PC-3 (cell line): ENCODE data around the gene MRPL48. TPM values are rescaled to one million over a fixed set of nuclear protein-coding genes. Genes with fewer than 3 reads are reported as not detected.

ENCODE experiments used
- ATAC-seq: fragments of 200-7000 bp; cut with Tn5 transposase; 2 replicates; pipeline ENCODE4 v1.9.1; 2020; ENCODE audit warnings: mild to moderate bottlenecking, moderate library complexity
- BruUV-seq: library from RNA; stranded (reverse); fragments of 400-500 nt; replicated peaks from 2 replicates; lab custom pipeline; 2021; lab: Mats Ljungman, UMichigan
- CTCF ChIA-PET: fragments of 300-600 bp; sonication (Branson Sonifier 250); formaldehyde crosslinking; loops from one replicate; lab custom pipeline; 2022; ENCODE audit warnings: antibody characterized with exemption; lab: Charles Lee
- POLR2A ChIA-PET: fragments of 300-600 bp; sonication (Branson Sonifier 250); formaldehyde crosslinking; loops from one replicate; lab custom pipeline; 2022; ENCODE audit warnings: antibody characterized with exemption; ENCODE audit not compliant: unreplicated experiment; lab: Charles Lee
- DNase-seq: peaks from one replicate; pipeline ENCODE4 v3.0.0-alpha.2; 2015
- H2AFZ ChIP-seq: fragments of 300-600 bp; sonication (generic); 2 replicates; pipeline ENCODE4 v1.6.0; 2016; ENCODE audit warnings: antibody characterized with exemption, low read length
- H3F3A ChIP-seq: fragments of 300-600 bp; sonication (generic); one replicate; pipeline ENCODE4 v1.6.0; 2017; ENCODE audit warnings: antibody characterized with exemption, low read length, control low read depth, mild to moderate bottlenecking; ENCODE audit not compliant: unreplicated experiment
- H3K27ac ChIP-seq: fragments of 300-600 bp; sonication (generic); 2 replicates; pipeline ENCODE4 v1.5.1; 2016; ENCODE audit warnings: mild to moderate bottlenecking, low read length
- H3K27me3 ChIP-seq: fragments of 300-600 bp; sonication (generic); 2 replicates; pipeline ENCODE4 v1.6.1; 2016; ENCODE audit warnings: low read length, mixed read lengths
- H3K36me3 ChIP-seq: fragments of 300-600 bp; sonication (generic); 2 replicates; pipeline ENCODE4 v1.6.1; 2016; ENCODE audit warnings: low read depth, mixed run types, low read length, mixed read lengths
- H3K4me1 ChIP-seq: fragments of 300-600 bp; sonication (generic); 2 replicates; pipeline ENCODE4 v1.5.1; 2016; ENCODE audit warnings: low read length; ENCODE audit not compliant: insufficient read depth
- H3K4me2 ChIP-seq: fragments of 300-600 bp; sonication (generic); 2 replicates; pipeline ENCODE4 v1.6.0; 2016; ENCODE audit warnings: low read length
- H3K4me3 ChIP-seq: fragments of 300-600 bp; sonication (generic); 2 replicates; pipeline ENCODE4 v1.5.1; 2016; ENCODE audit warnings: mild to moderate bottlenecking, low read length, mixed read lengths
- H3K79me2 ChIP-seq: fragments of 300-600 bp; sonication (generic); 2 replicates; pipeline ENCODE4 v1.6.1; 2017; ENCODE audit warnings: low read length, mixed read lengths
- H3K9ac ChIP-seq: fragments of 300-600 bp; sonication (generic); 2 replicates; pipeline ENCODE4 v1.6.0; 2016; ENCODE audit warnings: mild to moderate bottlenecking, low read length
- H3K9me2 ChIP-seq: fragments of 300-600 bp; sonication (generic); replicated peaks from 2 replicates; pipeline ENCODE4 v1.6.1; 2016; ENCODE audit warnings: mixed run types, low read length, mixed read lengths
- H3K9me3 ChIP-seq: fragments of 300-600 bp; sonication (generic); 2 replicates; pipeline ENCODE4 v1.6.1; 2016; ENCODE audit warnings: low read length, mixed read lengths
- H4K20me1 ChIP-seq: fragments of 300-600 bp; sonication (generic); 2 replicates; pipeline ENCODE4 v1.6.1; 2016; ENCODE audit warnings: low read length, mixed read lengths
- EZH2 ChIP-seq: fragments of 300-600 bp; sonication (generic); IDR thresholded peaks from one replicate; pipeline ENCODE4 v1.6.1; 2017; ENCODE audit warnings: antibody characterized with exemption, mild to moderate bottlenecking, low read length; ENCODE audit not compliant: unreplicated experiment
- EZH2phosphoT487 ChIP-seq: fragments of 300-600 bp; sonication (generic); IDR thresholded peaks from 2 replicates; pipeline ENCODE4 v1.6.1; 2018; ENCODE audit warnings: mild to moderate bottlenecking, antibody characterized with exemption, low read length, borderline replicate concordance
- intact Hi-C: fragments of 100-400 bp; cut with micrococcal nuclease; formaldehyde crosslinking; loops from 2 replicates; pipeline ENCODE4 v1.9.0; 2023
- total RNA-seq: library from RNA; depleted of rRNA; stranded (reverse); fragments of >200 nt; gene quantifications from 2 replicates; pipeline ENCODE4 v1.2.3, GENCODE V29; 2014
- TF ChIP-seq, protein P1 (sequence below): fragments of 300-600 bp; sonication (generic); conservative IDR thresholded peaks from 2 replicates; pipeline ENCODE4 v1.5.1; 2017; ENCODE audit warnings: antibody characterized with exemption, low read depth, mild to moderate bottlenecking, low read length

The MRPL48 gene
- total RNA-seq, 1 experiment from 2014 or later = 80.8 TPM

DNA sequence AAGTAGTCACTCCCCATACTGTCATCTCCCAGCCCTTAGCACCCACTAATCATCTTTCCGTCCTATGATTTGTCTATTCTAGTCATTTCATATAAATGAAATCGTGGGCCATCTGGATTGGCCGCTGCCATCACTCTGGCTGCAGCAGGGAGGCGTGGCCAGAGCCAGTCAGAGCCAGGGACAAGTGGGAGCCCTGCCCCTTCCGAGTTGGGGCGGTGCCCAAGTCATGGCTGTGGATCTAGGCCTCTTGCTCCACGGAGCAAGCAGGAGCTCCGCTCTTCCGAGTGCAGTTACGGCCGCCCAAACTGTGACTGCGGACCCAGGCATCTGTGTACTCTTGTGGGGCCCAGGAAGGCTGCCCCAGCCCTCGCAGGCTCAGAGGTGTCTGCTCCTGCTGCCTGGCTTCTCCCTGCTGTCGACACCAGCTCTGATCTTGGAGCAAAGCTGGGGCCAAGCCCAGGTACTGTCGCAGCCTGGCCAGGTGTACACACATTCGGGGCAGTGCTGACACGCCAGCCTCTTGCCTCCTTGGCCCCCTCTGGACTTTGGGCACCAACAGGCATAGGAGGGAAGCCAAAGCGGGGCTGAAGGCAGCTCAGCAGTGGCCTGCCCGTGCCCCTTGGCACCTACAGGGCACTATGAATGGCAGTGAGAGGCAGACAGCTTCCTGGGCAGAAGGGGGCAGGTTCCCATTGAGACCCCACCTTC lies 8.4 kb downstream of the MRPL48 start:
- no peaks in the 10 kb centered on the region for H3K9me2 ChIP-seq
- peaks cover 7% of the 10 kb centered on the region; the same call in 1 of the 2 replicates for H3K79me2 ChIP-seq
- H4K20me1 ChIP-seq = no peaks in the 10 kb centered on the region
- H3K36me3 ChIP-seq = no peaks in the 10 kb centered on the region
- POLR2A ChIA-PET = no interaction called here
- no peaks in the 10 kb centered on the region for H3F3A ChIP-seq
- H3K4me2 ChIP-seq = no peak overlapping the region
- ATAC-seq (no peak), DNase-seq (no peak)
- CTCF ChIA-PET = no interaction called here
- H3K27me3 ChIP-seq = no peaks in the 10 kb centered on the region
- H3K9ac ChIP-seq = no peak overlapping the region
- intact Hi-C loops = no loop called here
- TF ChIP-seq EZH2 (no peak), EZH2phosphoT487 (no peak)
- TF ChIP-seq, protein P1, sequence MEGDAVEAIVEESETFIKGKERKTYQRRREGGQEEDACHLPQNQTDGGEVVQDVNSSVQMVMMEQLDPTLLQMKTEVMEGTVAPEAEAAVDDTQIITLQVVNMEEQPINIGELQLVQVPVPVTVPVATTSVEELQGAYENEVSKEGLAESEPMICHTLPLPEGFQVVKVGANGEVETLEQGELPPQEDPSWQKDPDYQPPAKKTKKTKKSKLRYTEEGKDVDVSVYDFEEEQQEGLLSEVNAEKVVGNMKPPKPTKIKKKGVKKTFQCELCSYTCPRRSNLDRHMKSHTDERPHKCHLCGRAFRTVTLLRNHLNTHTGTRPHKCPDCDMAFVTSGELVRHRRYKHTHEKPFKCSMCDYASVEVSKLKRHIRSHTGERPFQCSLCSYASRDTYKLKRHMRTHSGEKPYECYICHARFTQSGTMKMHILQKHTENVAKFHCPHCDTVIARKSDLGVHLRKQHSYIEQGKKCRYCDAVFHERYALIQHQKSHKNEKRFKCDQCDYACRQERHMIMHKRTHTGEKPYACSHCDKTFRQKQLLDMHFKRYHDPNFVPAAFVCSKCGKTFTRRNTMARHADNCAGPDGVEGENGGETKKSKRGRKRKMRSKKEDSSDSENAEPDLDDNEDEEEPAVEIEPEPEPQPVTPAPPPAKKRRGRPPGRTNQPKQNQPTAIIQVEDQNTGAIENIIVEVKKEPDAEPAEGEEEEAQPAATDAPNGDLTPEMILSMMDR = no peak
- H3K27ac ChIP-seq = no peak overlapping the region
- H3K4me3 ChIP-seq = no peak overlapping the region
- no TSS peak for BruUV-seq
- H3K4me1 ChIP-seq = no peaks in the 10 kb centered on the region
- H3K9me3 ChIP-seq = no peaks in the 10 kb centered on the region
- no peak overlapping the region for H2AFZ ChIP-seq

- no peak for DNase-seq
- no peak overlapping the region for H3K9ac ChIP-seq
- H4K20me1 ChIP-seq = no peaks in the 10 kb centered on the region
- ATAC-seq = no peak
- intact Hi-C loops = no loop called here
- ChIA-PET CTCF (no interaction called here), POLR2A (no interaction called here)
- H3K27me3 ChIP-seq = no peaks in the 10 kb centered on the region
- H3K9me2 ChIP-seq = no peaks in the 10 kb centered on the region
- H3K4me1 ChIP-seq = no peaks in the 10 kb centered on the region
- no TSS peak for BruUV-seq
- no peaks in the 10 kb centered on the region for H3F3A ChIP-seq
- no peak overlapping the region for H3K4me2 ChIP-seq
- H3K9me3 ChIP-seq = no peaks in the 10 kb centered on the region
- no peak overlapping the region for H3K27ac ChIP-seq
- no peak overlapping the region for H3K4me3 ChIP-seq
- H2AFZ ChIP-seq = no peak overlapping the region
- TF ChIP-seq, protein P1 = no peak
- no peak for TF ChIP-seq EZH2phosphoT487
- no peak for TF ChIP-seq EZH2
- H3K79me2 ChIP-seq = peaks cover 4% of the 10 kb centered on the region; the same call in 1 of the 2 replicates
- H3K36me3 ChIP-seq = no peaks in the 10 kb centered on the region
Measured at GRCh38 chr11:73797457-73797856, 9.8 kb downstream of the MRPL48 start.

DNA sequence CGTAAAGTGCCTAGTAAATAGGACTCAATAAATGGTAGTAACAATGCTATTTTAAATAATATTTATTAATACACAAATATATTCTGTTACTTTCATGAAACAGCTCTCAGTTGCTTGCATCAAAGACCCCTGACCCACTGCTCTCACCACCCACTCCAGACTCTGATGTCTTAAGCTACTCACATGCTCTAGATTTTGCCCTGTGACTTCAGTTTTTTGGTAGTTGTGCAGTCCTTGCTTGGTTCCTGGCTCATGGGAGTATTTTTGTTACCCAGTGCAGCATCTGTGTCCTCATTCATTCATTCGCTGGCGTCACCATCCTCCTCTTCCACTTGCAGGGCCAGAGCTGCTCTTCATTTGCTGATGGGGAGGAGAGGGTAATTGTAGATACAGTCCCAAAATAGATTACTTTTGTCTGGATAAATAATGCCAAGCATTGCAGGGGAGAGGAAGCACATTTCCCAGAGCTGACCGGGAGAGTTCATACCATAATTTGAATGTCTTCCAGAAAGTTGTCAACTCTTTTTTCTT lies 12.7 kb downstream of the MRPL48 start:
- no peak overlapping the region for H3K4me2 ChIP-seq
- intact Hi-C loops = no loop called here
- no peak for ATAC-seq

More for the DNA sequence above, 12.7 kb downstream of the MRPL48 start:
- no peak overlapping the region for H2AFZ ChIP-seq
- H3K9me3 ChIP-seq = no peaks in the 10 kb centered on the region
- H4K20me1 ChIP-seq = no peaks in the 10 kb centered on the region
- H3K27me3 ChIP-seq = no peaks in the 10 kb centered on the region
- peaks cover 8% of the 10 kb centered on the region; the same call in 1 of the 2 replicates for H3K79me2 ChIP-seq
- no peak overlapping the region for H3K9ac ChIP-seq
- POLR2A ChIA-PET = no interaction called here
- no peak overlapping the region for H3K4me3 ChIP-seq
- no peak for DNase-seq
- no TSS peak for BruUV-seq
- H3K9me2 ChIP-seq = no peaks in the 10 kb centered on the region
- CTCF ChIA-PET = no interaction called here
- H3K36me3 ChIP-seq = no peaks in the 10 kb centered on the region
- no peak for TF ChIP-seq EZH2
- no peak for TF ChIP-seq EZH2phosphoT487
- TF ChIP-seq, protein P1 = no peak
- H3F3A ChIP-seq = no peaks in the 10 kb centered on the region
- H3K27ac ChIP-seq = no peak overlapping the region
- H3K4me1 ChIP-seq = no peaks in the 10 kb centered on the region
